Mesothelial cell of epicardium (in vitro differentiated cells): Measurements from ENCODE around the gene ITGA4. TPM values are rescaled to one million over a fixed set of nuclear protein-coding genes. Genes with fewer than 3 reads are reported as not detected.

Experiments used
- DNase-seq, 2 experiments: peaks; one replicate each; pipeline ENCODE4 v3.0.0; 2021; ENCODE audit warnings: low spot score in 2 of 2; ENCODE audit not compliant: unreplicated experiment in 2 of 2
- H3K27ac Mint-ChIP-seq: 2 replicates; pipeline ENCODE4 v1.8.0; 2021; ENCODE audit warnings: mixed read lengths
- H3K27me3 Mint-ChIP-seq: 2 replicates; pipeline ENCODE4 v1.8.0; 2021; ENCODE audit warnings: low read depth, mixed read lengths
- H3K36me3 Mint-ChIP-seq: 2 replicates; pipeline ENCODE4 v1.8.0; 2021; ENCODE audit warnings: mixed read lengths
- H3K4me1 Mint-ChIP-seq: 2 replicates; pipeline ENCODE4 v1.8.0; 2021; ENCODE audit warnings: mixed read lengths
- H3K4me3 Mint-ChIP-seq: 2 replicates; pipeline ENCODE4 v1.8.0; 2021; ENCODE audit warnings: mild to moderate bottlenecking, moderate library complexity, mixed read lengths
- H3K9me3 Mint-ChIP-seq: 2 replicates; pipeline ENCODE4 v1.8.0; 2021; ENCODE audit warnings: mixed read lengths
- CTCF ChIP-seq: fragments of 200-600 bp; sonication (generic); IDR thresholded peaks from one replicate; pipeline ENCODE4 v1.5.0; 2021; ENCODE audit warnings: antibody characterized with exemption; ENCODE audit not compliant: unreplicated experiment
- total RNA-seq: library from RNA; stranded (reverse); gene quantifications from 3 replicates; pipeline ENCODE4 v1.2.1, GENCODE V29; 2021

ITGA4 gene
- total RNA-seq, 1 donor from 2014 or later = 2.3 TPM

GRCh38 chr2:181461056-181461997, 4.1 kb downstream of the ITGA4 start:
- no peak overlapping the region for H3K27ac Mint-ChIP-seq
- peaks cover 7% of the 10 kb centered on the region for H3K4me1 Mint-ChIP-seq
- no peak overlapping the region for H3K4me3 Mint-ChIP-seq
- no peaks in the 10 kb centered on the region for H3K9me3 Mint-ChIP-seq
- no peaks in the 10 kb centered on the region for H3K36me3 Mint-ChIP-seq
- TF ChIP-seq CTCF = no peak
- no peak for DNase-seq
- peaks cover 77% of the 10 kb centered on the region for H3K27me3 Mint-ChIP-seq

- Mint-ChIP-seq H3K36me3 (no peaks in the 10 kb centered on the region), H3K4me3 (no peak overlapping the region), H3K27ac (no peak overlapping the region), H3K9me3 (no peaks in the 10 kb centered on the region), H3K4me1 (peaks cover 1% of the 10 kb centered on the region), H3K27me3 (peaks cover 70% of the 10 kb centered on the region)
- no peak for TF ChIP-seq CTCF
- DNase-seq = no peak
These were observed 4.8 kb downstream of the ITGA4 start for GRCh38 chr2:181462033-181462432.

- no peak overlapping the region for H3K27ac Mint-ChIP-seq
- no peak for TF ChIP-seq CTCF
- H3K27me3 Mint-ChIP-seq = peaks cover 57% of the 10 kb centered on the region
- H3K9me3 Mint-ChIP-seq = no peaks in the 10 kb centered on the region
- H3K4me1 Mint-ChIP-seq = no peaks in the 10 kb centered on the region
- no peak overlapping the region for H3K4me3 Mint-ChIP-seq
- no peak for DNase-seq
- H3K36me3 Mint-ChIP-seq = no peaks in the 10 kb centered on the region
These were observed 6.4 kb downstream of the ITGA4 start for GRCh38 chr2:181463588-181463987.

- Mint-ChIP-seq H3K36me3 (no peaks in the 10 kb centered on the region), H3K9me3 (no peaks in the 10 kb centered on the region), H3K27me3 (peaks cover 43% of the 10 kb centered on the region), H3K27ac (no peak overlapping the region), H3K4me1 (no peaks in the 10 kb centered on the region), H3K4me3 (no peak overlapping the region)
- TF ChIP-seq CTCF = no peak
- no peak for DNase-seq
These were observed 7.8 kb downstream of the ITGA4 start for GRCh38 chr2:181464966-181465365.

- DNase-seq = no peak
- no peak overlapping the region for H3K27ac Mint-ChIP-seq
- no peak for TF ChIP-seq CTCF
- H3K9me3 Mint-ChIP-seq = no peaks in the 10 kb centered on the region
- H3K4me1 Mint-ChIP-seq = no peaks in the 10 kb centered on the region
- peaks cover 34% of the 10 kb centered on the region for H3K27me3 Mint-ChIP-seq
- no peaks in the 10 kb centered on the region for H3K36me3 Mint-ChIP-seq
- H3K4me3 Mint-ChIP-seq = no peak overlapping the region
These were observed 8.6 kb downstream of the ITGA4 start for GRCh38 chr2:181465676-181466375.
